ENCODE data around the gene YJU2. TPM values are rescaled to one million over a fixed set of nuclear protein-coding genes. Genes with fewer than 3 reads are reported as not detected.

YJU2 gene
- total and polyA plus RNA-seq, 2 of the 13 experiments (the other 11 are each of a cell fraction or from before 2014, with no cell fraction given), result 9.3 to 17.9 TPM

- TF ChIP-seq ARID5B (CRISPR knock-in tag; IDR thresholded peaks at IDR 0.05), result peak; percentile 39; the same call in 1 of the 2 replicates
- TF ChIP-seq ZNF24 (IDR thresholded peaks at IDR 0.05), result peak; percentile 92
- no peak for TF ChIP-seq MTF2 (CRISPR knock-in tag; IDR thresholded peaks at IDR 0.05; ENCODE audit: borderline replicate concordance)
- TF ChIP-seq ZMYM4 (CRISPR knock-in tag; IDR thresholded peaks at IDR 0.05), result peak; percentile 40; the same call in 1 of the 2 replicates
- 0 out of 2 replicates have a peak, but pooled peaks have one; percentile 19 for TF ChIP-seq RFXAP (CRISPR knock-in tag; IDR thresholded peaks at IDR 0.05; ENCODE audit: borderline replicate concordance)
- peak; percentile 46; the same call in 1 of the 2 replicates for TF ChIP-seq GFI1 (CRISPR knock-in tag; IDR thresholded peaks at IDR 0.05; ENCODE audit: borderline replicate concordance)
- TF ChIP-seq ZNF501 (CRISPR knock-in tag; IDR thresholded peaks at IDR 0.05), result no peak; the same call in 1 of the 2 replicates
- 0 out of 2 replicates have a peak, but pooled peaks have one; percentile 27 for TF ChIP-seq ZFP37 (CRISPR knock-in tag; IDR thresholded peaks at IDR 0.05; ENCODE audit: borderline replicate concordance)
- no peak for TF ChIP-seq REST (IDR thresholded peaks at IDR 0.05; ENCODE audit: borderline replicate concordance in 1 of 2, low read depth in 1 of 2, low read length in 2 of 2)
- TF ChIP-seq PATZ1 (CRISPR knock-in tag; IDR thresholded peaks at IDR 0.05), result peak; percentile 57; the same call in 1 of the 2 replicates
- TF ChIP-seq ZZZ3 (CRISPR knock-in tag; IDR thresholded peaks at IDR 0.05; ENCODE audit: borderline replicate concordance), result no peak
- TF ChIP-seq IKZF5 (CRISPR knock-in tag; IDR thresholded peaks at IDR 0.05), result no peak
- TF ChIP-seq ZNF160 (CRISPR knock-in tag; IDR thresholded peaks at IDR 0.05), result no peak
- TF ChIP-seq SOX13 (IDR thresholded peaks at IDR 0.05), result no peak
- peak in 1 of 2 experiments; percentile 32; a peak in 1 of 4 replicates for TF ChIP-seq SOX13 (CRISPR knock-in tag; conservative IDR thresholded peaks at IDR 0.05 in 1 of 2, IDR thresholded peaks at IDR 0.05 in 1 of 2)
These were observed 12.6 kb upstream of the YJU2 start (continued) for GRCh38 chr19:4234142-4234861.
